ENCODE measurements around the gene PRG3.
"Not testable (repeated sequence)": the region's sequence is repeated elsewhere in the genome, so short reads cannot be mapped to it uniquely, and the experiment has no call there.

The PRG3 gene

DNA sequence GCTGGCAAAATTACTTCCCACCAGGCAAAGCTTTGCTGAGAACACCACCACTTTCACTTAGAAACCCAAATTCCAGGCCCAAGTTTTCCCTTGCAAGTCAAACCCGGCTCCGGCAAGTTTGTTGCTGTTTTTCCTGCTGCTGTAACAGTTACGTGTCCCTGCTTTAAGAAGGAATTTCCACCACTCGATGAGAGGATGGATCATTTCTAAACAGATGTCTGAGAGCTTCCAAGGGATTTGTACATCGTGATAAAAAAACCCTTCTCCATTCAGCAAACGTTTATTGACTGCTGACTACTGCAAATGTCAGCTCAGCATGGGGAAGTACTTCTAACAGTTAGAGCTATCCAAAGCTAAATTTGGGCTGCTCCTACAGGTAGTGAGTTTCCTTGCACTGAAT, 23.1 kb downstream of the PRG3 start:
- no peak for DNase-seq

DNA sequence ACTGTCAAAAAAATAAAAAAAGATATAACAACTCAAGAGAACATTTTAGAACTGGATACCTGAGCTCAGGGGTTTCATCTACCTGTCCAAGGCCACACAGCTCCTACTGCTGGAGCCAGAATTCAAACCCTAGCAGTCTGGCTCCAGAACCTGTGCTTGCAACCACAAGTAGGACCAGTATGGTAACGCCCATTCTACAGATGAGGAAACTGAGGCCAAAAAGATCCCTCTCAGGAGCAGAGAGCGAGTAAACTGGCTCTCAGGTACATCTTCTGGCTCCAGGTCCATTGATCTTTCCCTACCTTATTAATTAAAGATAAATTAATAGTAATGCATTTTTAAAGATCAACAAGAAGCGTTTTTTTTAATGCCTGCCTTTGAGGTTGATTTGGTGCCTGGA, 23.6 kb downstream of the PRG3 start:
- DNase-seq: no peak

DNA sequence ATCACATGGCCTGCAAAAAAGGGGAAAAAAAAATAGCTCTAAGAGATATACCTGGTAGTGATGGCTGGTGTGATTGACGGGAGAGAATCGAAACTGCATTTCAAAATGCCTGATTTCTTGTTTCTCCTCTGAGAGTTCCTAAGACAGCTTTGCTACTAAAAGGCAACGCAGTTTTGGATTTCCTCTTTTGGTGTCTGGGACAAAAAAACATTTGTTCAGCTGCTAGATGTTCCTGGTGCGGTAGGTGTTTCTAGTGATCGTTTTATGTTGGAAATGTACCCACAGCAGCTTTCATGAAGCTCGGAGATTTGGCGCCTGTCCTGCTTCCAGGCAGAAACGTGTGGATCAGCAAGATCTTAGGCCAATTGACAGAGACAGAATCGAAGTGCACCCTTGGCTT, 24.7 kb downstream of the PRG3 start:
- no peak for DNase-seq

DNA sequence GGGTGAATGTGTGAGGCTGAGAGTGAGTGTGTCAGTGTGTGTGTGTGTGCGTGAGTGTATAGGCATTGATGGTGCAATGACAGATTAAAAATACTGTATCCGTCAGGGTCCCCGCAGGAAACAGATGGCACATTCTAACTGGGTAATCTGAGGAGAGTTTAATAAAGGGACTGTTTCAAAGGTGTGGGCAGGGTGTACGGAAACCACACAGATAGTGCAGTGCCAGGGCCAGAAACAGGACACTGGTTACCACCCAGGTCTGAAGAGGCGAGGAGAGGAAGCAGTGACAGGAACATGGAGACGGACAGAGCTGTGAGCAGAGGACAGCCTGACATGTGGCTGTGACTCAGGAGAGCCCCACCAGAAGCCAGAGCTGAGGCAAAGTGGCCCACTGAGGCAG, 26.3 kb downstream of the PRG3 start:
- DNase-seq: no peak

DNA sequence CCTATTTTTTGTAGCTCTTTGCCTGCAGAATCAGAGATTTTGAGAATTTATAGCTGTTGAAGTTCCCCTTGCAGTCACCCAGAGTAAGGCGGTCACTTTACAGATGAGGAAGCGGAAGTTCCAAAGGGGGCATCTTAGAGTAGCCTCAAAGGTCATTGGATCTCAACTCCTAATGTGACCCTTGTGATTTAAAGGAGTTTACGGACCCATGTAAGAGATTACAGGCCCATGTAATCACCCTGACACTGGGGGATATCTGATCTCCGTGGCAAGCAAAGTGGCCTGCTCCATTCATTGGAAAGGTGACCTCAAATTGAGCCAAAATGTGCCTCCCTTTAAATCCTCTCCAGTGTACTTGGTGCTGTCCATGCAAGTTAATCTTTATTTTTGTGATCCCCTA, 27.1 kb downstream of the PRG3 start:
- DNase-seq: no peak

DNA sequence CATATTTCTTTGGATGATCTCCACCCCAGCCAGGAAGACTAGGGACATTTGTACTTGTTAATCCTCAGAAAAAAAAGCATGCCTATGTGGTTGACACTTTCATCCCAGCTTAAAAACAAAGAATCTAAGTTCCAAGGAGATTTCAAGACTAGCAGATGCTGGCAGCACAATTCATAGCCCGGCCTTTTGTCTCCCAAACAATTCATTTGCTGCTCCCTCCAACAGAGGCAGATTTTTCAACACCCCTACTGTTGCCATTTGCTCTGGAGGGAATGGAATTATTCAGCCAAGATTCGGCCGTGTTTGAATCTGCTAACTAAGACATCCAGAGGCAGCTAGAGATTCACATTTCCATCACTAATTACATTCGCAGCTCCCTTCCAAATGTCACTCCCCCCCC, 27.5 kb downstream of the PRG3 start:
- no peak for DNase-seq

DNA sequence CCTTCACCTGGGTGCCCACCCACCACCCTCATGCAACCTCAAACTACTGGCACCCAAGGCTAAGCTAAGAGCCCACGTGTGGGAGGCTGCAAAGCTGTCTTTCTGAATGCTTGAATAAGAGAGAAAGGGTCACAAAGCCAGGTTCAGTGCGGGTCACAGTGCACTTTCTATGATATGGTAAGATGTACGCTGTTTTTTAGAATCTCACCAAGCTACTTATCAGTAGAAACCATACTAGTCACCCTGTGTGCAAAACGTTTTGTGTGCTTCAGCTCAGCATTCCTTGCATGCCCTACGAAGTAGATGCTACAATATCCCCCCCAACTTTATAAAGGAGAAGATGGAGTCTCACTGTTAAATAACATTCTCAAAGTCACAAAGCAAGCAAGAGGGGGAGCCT, 27.9 kb downstream of the PRG3 start:
- no peak for DNase-seq

DNA sequence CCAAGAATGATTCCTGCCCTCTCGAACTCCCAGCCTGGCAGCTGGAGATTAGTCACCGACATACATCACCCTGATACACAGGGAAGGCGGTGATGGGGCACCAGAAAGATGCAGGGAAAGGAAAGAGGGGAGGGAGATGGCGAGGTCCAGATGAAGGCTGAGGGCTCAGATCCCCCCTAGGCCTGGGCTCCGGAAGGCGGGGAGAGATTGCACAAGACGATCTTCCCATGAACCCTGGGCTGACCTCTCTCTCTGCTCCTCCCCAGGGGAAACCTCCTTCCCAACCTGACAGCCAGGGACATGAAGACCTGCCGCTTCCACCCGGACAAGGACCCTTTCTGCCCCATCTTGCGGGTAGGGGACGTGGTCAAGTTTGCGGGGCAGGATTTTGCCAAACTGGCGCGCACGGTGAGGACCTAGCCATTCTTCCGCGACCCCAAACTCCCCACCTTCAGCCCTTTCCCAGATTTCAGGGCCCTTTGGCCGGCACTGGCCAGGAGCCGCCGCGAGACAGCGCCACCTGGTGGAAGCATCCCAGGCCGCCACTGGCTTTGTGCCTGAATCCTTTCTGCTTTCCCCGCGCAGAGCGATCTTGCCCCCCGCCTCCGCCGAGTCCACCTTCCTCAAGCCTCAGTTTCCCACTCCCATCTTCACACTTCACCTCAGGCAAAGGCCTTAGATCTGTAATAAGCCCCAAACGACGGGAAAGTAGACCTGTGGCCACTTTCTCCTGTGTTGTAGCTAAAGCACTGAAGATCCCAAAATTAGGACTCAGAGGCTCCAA, 31.3 kb downstream of the PRG3 start:
- DNase-seq: peak; percentile 32

DNA sequence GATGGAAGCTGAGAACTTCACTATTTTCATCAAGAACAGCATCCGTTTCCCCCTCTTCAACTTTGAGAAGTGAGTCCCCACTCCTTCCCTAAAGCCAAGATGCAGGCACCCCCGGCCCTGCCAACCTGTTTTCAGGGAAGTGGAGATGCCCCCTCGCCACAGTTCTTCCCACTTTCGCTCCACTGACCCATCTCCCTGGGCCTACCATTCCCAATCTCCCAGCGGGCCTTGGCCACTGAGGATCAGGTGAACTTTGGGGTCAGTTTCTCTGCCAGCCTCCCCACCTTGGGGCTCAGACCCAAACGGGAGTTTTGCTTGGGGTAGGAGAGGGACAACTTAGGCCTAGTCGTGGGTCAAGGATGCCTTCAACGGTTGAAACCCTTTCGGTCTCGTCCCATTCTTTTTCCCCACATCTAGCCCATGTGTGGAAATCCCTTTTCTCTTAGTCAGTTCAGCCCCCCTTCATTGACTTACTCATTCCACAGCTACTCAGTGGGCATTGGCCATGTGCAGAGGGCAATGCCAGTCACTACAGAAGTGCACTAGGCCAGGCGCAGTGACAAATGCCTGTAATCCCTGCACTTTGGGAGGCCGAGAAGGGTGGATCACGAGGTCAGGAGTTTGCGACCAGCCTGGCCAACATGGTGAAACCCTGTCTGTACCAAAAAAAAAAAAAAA, 32.2 kb downstream of the PRG3 start:
- DNase-seq: no peak

DNA sequence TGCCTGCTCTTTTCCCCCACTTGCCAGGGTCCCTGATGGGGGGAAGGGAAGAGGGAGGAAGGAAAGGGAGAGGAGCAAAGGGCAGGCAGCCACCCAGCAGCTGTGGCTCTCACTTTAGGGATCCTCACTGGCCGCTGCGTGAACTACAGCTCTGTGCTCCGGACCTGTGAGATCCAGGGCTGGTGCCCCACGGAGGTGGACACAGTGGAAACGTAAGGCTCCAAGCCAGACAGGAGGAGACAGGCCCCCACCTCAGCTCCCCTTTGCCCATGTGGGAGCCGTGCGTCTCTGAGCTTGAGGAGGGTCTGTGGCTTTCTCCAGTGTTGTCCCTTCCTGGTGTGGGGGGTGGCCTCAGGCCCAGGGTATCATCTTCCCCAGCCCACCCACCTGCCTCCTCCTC, 32.9 kb downstream of the PRG3 start:
- no peak for DNase-seq

DNA sequence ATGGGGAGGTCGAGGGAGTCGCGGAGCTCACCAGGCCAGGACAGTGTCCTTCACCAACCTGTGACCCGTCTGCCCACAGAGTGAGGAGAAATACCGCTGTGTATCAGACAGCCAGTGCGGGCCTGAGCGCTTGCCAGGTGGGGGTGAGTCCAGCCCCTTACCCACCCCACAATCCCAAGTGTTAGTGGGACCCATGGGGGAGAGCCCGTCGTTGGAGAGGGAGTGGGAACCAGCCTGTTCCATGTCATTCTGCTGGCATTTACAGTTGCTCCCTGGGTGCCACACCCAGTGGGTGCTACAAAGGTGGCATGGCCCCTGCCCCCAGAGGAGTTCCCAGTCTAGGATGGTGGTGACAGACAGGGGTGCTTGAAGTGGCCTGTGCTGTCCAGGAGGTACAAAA, 33.6 kb downstream of the PRG3 start:
- no peak for DNase-seq

DNA sequence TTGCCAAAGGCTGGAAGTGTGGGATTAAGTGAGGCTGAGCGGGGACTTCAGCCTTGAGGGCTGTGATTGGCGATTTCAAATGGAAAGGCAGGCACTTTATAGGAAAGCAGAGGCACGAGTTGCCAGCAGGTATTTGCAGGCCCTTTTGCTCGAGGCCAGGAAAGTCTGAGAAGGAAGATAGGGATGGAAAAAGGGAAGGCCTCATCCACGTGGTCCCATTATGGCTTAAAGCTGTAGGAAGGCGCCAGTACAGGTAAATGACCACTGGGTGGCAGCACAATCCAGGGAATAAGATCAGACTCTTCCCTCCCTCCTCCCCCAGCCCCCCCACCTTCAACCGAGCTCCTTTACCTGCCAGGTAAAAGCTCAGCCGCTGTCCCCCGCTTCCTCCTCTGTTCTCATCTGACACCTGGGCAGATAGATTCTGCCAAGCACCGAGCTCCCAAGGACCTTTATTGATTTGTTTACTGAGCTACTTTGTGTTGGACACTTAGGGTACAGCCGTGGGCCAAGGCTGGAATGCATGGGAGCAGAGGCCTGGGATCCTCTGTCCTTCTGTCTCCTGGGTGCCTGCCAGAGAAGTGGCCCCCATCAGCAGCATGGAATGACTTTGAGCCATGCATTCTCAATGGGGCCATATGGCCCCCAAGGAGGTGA, 35.3 kb downstream of the PRG3 start:
- DNase-seq: peak; percentile 62

DNA sequence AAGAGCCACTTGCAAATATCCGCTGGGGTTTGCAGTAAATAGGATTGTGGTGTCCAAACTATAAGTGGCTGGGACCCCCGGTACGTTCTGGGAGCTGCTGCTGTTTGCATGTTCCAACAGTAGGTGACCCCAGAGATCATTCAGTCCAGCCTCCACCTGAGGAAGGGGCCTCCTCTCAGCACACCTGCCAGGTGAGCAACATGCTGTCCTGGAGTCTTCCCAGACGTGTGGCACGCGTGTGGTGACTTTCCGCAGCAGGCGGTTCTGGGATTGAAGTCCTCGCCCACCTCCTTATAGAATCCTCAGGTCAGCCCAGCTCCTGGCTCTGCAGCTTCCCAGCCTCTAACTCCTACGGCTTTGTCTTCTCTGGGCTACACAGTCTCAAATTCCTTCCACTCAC, 36.1 kb downstream of the PRG3 start:
- DNase-seq: no peak

DNA sequence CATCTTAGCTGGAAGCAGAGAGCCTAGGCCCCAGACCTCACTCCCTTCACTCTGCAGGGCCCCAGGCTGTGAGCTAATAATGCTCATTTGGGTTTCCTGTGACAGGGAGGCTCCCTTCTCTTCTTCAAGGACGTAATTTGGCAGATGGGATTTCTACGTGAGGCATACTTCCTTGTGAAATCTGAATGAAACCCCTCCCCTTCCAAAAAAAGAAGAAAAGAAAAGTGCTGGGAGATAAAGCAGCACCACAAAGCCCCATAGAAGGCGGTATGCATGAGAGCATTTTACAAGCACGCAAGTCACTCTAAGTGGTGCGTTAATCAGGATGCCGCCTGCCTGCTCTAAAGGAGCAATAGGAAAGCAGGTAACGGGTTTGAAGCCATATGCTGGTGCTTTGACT, 37.1 kb downstream of the PRG3 start:
- DNase-seq: no peak

DNA sequence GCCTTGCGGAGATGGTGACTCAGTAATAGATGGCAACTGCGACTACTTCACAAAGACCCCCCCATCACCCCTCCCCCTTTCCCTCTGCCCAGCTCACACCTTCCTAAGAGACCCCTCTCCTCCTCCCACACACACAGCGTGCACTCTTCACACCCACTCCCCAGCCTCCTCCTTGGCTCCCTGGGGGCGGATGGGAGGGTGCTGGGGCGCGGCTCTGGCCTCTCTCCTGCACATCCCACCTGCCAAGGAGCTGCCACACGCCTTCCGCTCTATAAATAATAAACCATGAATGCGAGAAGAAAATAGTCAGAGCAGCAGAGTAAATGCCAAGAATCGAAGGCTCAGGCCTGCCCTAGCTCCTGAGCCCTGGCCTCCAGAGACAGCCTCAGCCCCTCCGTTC, 38.2 kb downstream of the PRG3 start:
- no peak for DNase-seq

DNA sequence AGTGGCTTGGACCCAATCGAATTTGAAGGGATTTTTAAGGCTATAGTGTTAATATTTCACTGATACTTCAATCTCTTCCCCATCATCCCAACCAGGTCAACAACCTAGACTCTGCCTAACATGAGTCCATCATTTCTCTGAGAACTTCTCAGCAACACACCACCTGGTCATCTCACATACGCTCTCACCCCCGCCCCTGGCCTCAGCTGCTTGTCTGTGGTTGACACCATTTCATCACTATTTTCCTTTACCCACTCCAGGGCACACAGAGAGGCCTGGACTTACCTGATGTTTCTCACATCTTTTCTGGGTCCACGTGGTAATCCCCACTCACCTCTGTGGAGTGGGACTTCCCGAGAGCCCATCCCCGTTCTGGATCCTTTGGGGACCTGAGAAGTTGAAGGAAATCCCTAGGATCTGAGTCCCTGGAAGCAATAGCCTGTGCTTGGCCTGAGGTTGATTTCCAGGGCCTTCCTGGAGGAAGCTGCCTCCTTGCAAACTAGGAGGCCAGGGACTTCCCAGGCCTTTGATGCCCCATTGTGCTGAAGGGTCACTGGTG, 39.6 kb downstream of the PRG3 start:
- DNase-seq: no peak

DNA sequence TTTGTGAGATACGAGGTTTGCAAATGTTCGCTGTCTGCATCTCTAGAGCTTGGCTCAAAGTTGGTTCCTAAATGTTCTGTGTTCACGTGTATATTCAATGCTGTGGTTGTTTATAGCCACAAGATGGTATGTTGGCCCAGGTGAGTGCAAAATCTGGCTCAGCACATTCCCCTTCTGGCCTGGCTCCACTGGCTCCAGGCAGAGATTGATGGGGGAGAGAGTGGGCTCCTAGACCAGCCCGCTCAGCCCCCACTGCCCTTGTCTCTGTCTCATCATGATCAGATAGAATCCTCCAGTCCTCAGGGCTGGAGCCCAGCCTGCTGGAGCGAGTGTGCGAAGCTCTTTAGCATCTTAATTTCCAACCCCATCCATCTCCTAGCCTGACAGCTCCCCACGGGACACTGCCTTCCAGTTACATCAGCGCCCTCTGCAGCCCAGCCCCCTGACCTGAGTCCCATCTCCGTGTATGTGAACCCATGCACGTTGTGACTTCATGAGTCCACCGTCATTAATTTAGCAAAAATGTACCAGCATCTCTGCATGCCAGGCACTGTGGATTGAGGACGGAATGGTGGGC, 40.8 kb downstream of the PRG3 start:
- no peak for DNase-seq

DNA sequence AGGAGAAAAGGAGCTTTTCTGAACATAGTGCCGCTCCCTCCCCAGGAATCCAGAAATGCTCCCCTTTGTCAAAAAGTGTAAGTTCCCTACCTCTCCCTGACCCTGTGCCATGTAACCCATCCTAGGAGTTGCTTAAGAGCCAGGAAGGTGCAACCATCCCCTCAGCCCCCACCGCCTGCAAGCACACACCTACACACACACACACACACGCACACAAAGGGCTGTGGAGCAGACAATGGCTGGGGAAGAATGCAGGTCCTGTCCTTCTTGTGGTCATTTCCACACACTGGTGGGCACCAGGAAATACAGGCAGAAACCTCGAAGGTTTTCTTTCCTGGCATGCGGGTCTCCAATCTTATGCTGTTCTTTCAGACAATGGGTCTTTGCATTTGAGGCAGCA, 41.6 kb downstream of the PRG3 start:
- DNase-seq: no peak

DNA sequence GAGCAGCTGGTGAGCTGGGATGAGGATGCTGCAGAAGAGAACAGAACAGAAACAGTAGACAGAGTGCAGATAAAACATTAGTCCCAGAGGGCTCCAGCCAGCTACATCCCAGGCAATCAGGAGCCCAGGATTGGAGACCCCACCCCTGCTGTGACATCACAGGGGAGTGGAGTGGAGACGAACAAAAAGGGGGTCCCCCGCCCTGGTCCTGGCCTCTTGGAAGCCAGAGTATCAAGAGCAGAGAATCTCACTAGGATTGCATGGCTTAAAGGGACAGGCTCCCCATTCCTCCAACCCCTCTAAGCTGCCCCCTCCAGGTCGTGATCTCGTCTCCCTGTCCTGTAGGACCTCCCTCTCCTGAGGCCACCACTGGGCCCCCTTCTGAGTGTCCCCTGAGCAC, 42.8 kb downstream of the PRG3 start, which contains the start of gene P2RX3:
TSS of gene P2RX3 (plus strand) at position 211 of the 400 bp plus-strand sequence. CDS start 199 bp downstream, outside the sequence.
- DNase-seq: no peak

DNA sequence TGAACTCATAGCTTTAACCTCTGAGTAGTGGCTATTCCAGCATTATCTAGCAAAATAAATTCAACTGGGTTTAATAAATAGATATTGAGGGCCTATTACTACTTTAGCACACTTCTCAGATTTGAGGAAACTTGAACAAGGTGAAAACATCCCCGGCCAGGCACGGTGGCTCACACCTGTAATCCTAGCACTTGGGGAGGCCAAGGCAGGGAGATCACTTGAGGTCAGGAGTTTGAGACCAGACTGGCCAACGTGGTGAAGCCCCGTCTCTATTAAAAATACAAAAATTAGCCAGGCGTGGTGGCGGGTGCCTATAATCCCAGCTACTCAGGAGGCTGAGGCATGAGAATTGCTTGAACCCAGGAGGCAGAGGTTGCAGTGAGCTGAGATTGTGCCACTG, 44.1 kb downstream of the PRG3 start:
- DNase-seq: not testable (repeated sequence)

DNA sequence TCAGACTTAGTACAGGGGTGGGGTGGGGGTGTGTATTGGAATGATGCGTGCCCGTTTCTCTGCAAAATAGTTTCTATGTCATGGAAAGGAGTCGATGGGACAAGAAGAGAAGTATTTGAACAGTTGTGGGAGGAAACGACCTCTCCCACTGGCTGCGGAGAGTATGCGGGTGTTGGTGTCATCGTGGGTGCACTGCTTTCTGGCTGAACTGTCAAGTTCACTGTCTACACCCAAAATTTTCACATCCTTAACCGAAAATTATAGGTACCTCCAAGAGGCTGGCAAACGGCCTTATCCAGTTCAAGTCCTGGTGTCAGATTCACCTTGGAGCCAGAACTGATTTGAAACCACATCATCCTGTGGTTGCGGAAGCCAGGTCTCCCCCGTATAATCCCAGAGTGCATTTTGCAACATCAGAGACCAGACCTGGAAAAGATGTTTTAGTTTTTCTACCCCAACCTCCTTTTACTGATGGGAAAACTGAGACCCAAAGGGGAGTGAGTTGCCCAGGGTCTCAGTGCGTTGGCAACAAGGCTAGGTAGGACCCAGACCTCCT, 44.8 kb downstream of the PRG3 start:
- DNase-seq: no peak

DNA sequence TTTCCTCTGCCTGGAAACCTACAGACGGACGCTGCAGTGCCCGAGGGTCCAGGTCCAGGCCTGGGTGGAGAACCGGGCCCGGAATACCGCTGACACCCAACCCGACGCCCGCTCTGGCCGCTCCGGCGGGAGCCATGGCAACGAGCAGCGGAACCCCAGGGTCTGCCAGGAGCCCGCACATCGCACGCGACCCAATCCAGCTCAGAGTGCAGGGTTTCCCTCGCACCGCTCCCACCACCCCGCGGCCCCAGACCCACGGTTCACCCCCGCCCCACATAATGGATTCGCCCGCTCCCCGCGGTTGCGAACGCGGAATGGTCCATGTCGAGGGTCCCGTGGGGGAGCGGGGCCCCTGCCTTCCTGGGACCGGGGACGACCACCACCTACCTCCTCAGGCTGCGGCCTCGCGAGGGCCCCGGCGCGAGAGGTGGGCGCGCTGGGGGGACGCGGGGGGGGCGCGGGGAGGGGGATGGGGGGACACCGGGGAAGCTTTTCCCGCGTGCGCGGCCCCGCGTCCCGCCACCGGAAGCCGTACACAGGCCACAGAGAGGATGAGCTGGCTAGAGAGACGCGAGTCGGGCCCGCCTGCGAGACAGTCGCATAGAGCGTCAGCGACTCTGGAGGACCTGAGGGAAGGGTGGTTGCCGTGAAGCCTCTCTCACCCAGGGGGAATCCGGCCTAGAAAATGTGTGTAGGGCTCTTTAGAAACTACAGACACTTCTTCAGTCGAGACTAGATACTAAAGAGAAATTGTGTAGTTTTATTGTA, 45.4 kb downstream of the PRG3 start, which contains the start of gene SSRP1:
TSS of gene SSRP1 (minus strand) at position 550 of the 768 bp plus-strand sequence. CDS start 771 bp downstream, outside the sequence.
- peak; percentile 91 for DNase-seq
